ENCODE measurements around the gene RAD23A. TPM values are rescaled to one million over a fixed set of nuclear protein-coding genes. Genes with fewer than 3 reads are reported as not detected.
A peak's percentile ranks its signal among the peaks of the same experiment; 100 is the strongest.
"Not testable (repeated sequence)": the region's sequence is repeated elsewhere in the genome, so short reads cannot be mapped to it uniquely, and the experiment has no call there.

The RAD23A gene
- total RNA-seq (2014; rRNA removed; shearing (Covaris generic)): 178 and 212 TPM in 2 replicates
- polyA plus RNA-seq (2015; cell fraction: cytosol; rRNA removed): 193 and 196 TPM in 2 replicates
- 90.3 and 110 TPM in 2 replicates for polyA plus RNA-seq (2015; cell fraction: nucleus; rRNA removed)

GRCh38 chr19:12945479-12946091, at the start of gene RAD23A:
Gene RAD23A, plus strand, starts transcription at chr19:12945862. Its CDS starts 87 bp downstream, at chr19:12945949.
- peak; percentile 95 for DNase-seq (ENCODE audit: low read depth)

GRCh38 chr19:12896460-12896859, 49.2 kb upstream of the RAD23A start:
- no peak for DNase-seq (ENCODE audit: low read depth)

DNA sequence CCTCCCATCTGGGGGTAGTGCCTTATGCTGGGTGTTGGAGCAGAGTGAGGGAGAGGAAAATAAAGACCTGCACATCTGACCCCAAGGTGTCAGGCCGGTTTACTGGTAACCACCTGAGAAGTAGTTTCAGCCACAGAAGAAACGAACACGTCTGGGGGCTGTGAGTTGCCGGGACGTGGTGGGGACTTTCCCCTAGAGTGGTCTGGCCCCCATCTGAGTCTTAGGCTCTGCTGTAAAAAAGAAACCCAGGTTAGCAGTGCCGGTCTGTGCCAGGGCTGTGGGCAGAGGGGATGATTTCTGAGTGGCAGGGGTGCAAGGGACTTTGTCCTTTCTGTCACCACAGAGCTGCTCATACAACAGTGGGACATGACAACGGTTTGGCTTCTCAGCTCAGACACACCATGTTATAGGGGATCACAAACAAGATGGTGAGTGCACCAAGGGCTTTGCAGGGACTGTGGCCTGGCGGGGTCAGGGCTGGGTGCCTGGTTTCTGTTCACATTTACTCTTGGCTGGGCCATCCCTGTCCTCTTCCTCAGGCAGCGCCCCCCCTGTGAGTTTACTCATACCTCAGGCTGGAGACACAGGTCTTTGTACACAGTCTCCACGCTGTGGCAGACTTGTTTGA, 45.7 kb upstream of the RAD23A start:
- no peak for DNase-seq (ENCODE audit: low read depth)

- no peak for DNase-seq (ENCODE audit: low read depth)
Observed at GRCh38 chr19:12907166-12907565, 38.5 kb upstream of the RAD23A start.

DNA sequence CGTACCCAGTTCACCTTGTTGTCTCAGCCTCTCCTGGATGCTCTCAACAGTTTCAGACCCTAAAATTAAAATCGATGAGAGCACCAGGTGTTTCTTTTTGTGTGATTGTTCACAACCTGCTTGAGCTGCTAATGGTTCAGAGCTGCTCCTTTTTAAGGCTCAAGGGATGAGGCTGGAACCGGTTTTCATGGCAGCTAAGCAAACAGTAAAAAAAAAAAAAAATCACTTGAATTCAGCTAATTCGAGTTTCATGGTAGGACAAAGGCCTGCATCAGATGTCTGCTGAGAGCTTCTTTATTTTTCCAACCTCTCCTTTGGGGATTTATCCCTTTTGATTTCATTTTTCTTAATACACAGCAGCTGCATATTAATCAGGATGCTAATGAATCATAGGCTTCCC, 33.1 kb upstream of the RAD23A start:
- DNase-seq (ENCODE audit: low read depth): no peak

- no peak for DNase-seq (ENCODE audit: low read depth)
Observed at GRCh38 chr19:12913011-12913561, 32.6 kb upstream of the RAD23A start.

DNA sequence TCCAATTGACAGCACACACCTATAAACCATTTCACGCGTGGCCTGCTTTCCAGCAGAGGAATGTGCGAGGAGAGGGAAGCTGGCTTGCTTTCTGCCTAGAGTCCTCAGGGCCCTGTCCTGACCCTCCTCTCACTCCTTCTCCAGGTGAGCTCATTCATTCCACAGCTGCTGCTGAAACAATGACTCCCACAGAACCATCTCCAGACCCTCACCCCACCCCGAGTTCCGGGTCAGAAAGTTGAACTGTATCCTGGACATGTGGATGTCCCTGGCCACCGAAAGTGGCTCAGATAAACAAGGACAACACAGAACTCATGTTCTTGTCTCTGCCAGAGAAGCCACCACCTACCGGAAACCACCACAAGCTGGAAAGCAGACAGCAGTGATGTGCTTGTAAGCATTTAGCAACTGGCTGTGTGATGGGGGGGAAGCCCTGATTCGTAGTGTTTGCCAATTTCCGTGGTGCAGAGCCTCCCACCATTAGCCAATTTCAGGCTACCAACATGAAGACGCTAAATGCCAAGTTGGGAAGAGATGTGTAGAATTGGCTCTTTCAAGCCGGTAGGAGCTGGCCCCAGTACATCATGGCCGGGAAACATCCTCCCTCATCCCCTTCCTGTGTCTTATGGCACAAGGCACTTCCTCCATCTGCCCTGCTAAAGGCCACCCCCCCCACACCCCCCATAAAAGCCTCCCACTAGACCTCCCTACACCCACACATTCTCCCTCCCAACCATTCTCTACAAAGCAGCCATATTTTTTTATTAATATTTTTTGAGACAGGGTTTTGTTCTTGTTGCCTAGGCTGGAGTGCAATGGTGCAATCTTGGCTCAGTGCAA, 31.6 kb upstream of the RAD23A start:
- peak; percentile 26 for DNase-seq (ENCODE audit: low read depth)

DNA sequence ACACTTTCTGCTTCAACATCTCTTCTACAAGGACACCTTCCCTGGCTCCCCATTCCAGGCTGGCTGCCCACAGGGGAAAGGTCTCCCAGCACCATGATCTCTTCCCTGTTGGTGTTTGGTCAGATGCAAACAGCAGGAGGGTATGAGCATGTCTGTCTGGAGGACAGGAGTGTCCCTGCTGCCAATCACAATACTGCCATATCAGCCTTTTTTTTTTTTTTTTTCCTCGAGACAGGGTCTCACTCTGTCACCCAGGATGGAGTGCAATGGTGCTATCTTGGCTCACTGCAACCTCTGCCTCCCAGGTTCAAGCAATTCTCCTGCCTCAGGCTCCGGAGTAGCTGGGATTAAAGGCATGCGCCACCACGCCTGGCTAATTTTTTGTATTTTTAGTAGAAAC, 29.8 kb upstream of the RAD23A start:
- not testable (repeated sequence) for DNase-seq (ENCODE audit: low read depth)

DNA sequence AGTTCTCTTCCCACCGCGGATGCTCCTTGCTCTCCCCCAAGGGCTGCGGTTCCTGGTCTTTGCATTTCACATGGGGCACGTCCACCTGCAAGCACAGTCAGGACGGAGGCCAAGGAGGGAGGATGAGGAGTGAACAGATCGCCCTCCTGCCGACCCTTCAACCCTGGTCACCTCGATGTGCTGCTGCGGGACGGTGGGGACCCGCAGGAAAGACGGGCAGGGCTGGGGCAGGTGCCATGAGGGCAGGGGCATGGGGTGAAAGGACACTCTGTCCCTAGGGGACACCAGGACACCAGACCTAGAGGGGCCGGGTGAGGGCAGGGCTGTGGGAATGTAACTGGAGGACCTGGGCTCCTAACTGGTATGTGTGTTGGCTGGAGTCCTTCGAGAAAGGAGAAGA, 27.4 kb upstream of the RAD23A start:
- no peak for DNase-seq (ENCODE audit: low read depth)

GRCh38 chr19:12921047-12921446, 24.6 kb upstream of the RAD23A start:
- no peak for DNase-seq (ENCODE audit: low read depth)

GRCh38 chr19:12922959-12923358, 22.7 kb upstream of the RAD23A start:
- DNase-seq (ENCODE audit: low read depth): no peak

DNA sequence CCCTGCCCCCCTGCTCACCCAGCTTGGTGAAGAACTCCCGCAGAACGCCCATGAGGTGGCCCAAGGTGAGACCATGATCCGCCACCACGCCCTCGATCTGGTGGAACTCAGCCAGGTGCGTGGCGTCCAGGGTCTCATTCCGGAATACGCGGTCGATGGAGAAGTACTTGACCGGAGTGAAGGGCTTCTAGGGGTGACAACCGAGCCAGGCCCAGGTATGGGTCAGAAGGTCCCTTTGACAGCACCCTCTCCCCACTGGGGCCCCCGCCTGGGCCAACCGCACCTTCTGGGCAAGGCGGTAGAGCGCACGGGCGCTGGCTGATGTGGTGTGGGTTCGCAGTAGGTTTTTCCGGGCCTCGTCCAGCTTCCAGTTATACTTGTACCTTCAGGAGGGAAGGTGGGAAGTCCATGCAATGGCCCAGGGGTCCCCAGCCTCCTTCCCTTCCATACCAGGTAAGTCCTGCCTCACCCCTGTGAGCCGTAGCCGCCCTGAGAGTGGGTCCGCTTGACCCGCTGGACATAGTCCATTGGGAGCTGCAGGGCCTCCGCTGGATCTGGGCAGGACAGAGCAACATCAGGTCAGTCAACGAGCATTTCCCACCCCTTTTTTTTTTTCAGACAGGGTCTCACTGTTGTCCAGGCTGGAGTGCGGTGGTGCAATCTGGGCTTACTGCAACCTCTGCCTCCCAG, 20.9 kb upstream of the RAD23A start:
- DNase-seq (ENCODE audit: low read depth): no peak

- DNase-seq (ENCODE audit: low read depth): no peak
Observed at GRCh38 chr19:12930002-12930645, 15.5 kb upstream of the RAD23A start.

- no peak for DNase-seq (ENCODE audit: low read depth)
Observed at GRCh38 chr19:12932392-12933286, 13.0 kb upstream of the RAD23A start.

GRCh38 chr19:12933287-12934072, 12.2 kb upstream of the RAD23A start, which contains the start of gene FARSA:
Gene FARSA, minus strand, starts transcription at chr19:12933711. Its CDS starts 15 bp downstream, at chr19:12933696.
- peak; percentile 84 for DNase-seq (ENCODE audit: low read depth)

- DNase-seq (ENCODE audit: low read depth): no peak
Observed at GRCh38 chr19:12935071-12935470, 10.6 kb upstream of the RAD23A start.

DNA sequence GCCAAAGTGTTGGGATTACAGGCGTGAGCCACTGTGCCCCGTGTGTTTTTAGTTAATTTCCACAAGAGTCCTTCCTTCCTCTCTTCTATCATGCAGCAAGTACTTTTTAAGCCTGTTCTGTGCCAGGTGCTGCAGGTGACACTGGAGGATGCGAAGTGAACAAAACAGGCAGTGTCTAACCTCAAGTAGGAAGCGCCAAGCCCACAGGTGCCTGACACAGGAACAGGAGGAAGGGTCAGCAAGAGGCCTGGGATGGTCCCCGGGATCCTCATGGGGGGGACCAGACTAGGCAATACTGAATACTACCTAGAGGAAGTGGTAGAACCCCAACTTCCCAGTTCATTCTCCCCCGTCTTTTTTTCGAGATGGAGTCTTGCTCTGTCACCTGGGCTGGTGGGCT, 9.1 kb upstream of the RAD23A start:
- no peak for DNase-seq (ENCODE audit: low read depth)

- peak; percentile 34 for DNase-seq (ENCODE audit: low read depth)
Observed at GRCh38 chr19:12937093-12937926, 8.4 kb upstream of the RAD23A start.

All from HT1080 (cell line).